Measurements from ENCODE around the gene KLHL10.
"Not testable (repeated sequence)": the region's sequence is repeated elsewhere in the genome, so short reads cannot be mapped to it uniquely, and the experiment has no call there.

DNA sequence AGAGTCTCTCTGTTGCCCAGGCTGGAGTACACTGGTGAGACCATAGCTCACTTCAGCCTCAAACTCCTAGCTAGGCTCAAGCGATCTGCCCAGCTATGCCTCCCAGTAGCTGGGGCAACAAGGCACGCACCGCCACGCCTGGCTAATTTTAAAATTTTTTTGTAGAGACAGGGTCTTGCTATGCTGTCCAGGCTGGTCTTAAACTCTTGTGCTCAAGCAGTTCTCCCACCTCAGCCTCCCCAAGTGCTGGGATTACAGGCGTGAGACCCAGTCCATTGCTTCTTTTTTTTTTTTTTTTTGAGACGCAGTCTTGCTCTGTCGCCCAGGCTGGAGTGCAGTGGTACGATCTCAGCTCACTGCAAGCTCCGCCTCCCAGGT, 36.7 kb downstream of the KLHL10 start:
- TF ChIP-seq ZEB2 (IDR thresholded peaks at IDR 0.05); KDM5B (IDR thresholded peaks at IDR 0.05; ENCODE audit: insufficient replicate concordance, low read depth, low read length); GATA2 (CRISPR knock-in tag; IDR thresholded peaks at IDR 0.05); RFX5 (IDR thresholded peaks at IDR 0.05; ENCODE audit: low read depth, low read length); BRCA1 (IDR thresholded peaks at IDR 0.05); BRCA1 (CRISPR knock-in tag; IDR thresholded peaks at IDR 0.05); NFIC (IDR thresholded peaks at IDR 0.05); TEAD4 (IDR thresholded peaks at IDR 0.05; ENCODE audit: low read length); TEAD4 (CRISPR knock-in tag; IDR thresholded peaks at IDR 0.05; ENCODE audit: borderline replicate concordance); ZFX (CRISPR knock-in tag; IDR thresholded peaks at IDR 0.05); NFE2 (IDR thresholded peaks at IDR 0.05; ENCODE audit: low read depth); KDM4B (IDR thresholded peaks at IDR 0.05; ENCODE audit: borderline replicate concordance in 2 of 2, low read depth in 1 of 2); CREB1 (IDR thresholded peaks at IDR 0.05); CREB1 (CRISPR knock-in tag; IDR thresholded peaks at IDR 0.05): not testable (repeated sequence)
- TF ChIP-seq, protein P1, sequence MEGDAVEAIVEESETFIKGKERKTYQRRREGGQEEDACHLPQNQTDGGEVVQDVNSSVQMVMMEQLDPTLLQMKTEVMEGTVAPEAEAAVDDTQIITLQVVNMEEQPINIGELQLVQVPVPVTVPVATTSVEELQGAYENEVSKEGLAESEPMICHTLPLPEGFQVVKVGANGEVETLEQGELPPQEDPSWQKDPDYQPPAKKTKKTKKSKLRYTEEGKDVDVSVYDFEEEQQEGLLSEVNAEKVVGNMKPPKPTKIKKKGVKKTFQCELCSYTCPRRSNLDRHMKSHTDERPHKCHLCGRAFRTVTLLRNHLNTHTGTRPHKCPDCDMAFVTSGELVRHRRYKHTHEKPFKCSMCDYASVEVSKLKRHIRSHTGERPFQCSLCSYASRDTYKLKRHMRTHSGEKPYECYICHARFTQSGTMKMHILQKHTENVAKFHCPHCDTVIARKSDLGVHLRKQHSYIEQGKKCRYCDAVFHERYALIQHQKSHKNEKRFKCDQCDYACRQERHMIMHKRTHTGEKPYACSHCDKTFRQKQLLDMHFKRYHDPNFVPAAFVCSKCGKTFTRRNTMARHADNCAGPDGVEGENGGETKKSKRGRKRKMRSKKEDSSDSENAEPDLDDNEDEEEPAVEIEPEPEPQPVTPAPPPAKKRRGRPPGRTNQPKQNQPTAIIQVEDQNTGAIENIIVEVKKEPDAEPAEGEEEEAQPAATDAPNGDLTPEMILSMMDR (IDR thresholded peaks at IDR 0.05 in 2 of 3, conservative IDR thresholded peaks at IDR 0.05 in 1 of 3; ENCODE audit: insufficient read depth in 2 of 3, low read depth in 1 of 3, low read length in 3 of 3), result not testable (repeated sequence)
- TF ChIP-seq, protein P2, sequence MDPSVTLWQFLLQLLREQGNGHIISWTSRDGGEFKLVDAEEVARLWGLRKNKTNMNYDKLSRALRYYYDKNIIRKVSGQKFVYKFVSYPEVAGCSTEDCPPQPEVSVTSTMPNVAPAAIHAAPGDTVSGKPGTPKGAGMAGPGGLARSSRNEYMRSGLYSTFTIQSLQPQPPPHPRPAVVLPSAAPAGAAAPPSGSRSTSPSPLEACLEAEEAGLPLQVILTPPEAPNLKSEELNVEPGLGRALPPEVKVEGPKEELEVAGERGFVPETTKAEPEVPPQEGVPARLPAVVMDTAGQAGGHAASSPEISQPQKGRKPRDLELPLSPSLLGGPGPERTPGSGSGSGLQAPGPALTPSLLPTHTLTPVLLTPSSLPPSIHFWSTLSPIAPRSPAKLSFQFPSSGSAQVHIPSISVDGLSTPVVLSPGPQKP (CRISPR knock-in tag; IDR thresholded peaks at IDR 0.05), result not testable (repeated sequence)
- TF ChIP-seq, protein P3, sequence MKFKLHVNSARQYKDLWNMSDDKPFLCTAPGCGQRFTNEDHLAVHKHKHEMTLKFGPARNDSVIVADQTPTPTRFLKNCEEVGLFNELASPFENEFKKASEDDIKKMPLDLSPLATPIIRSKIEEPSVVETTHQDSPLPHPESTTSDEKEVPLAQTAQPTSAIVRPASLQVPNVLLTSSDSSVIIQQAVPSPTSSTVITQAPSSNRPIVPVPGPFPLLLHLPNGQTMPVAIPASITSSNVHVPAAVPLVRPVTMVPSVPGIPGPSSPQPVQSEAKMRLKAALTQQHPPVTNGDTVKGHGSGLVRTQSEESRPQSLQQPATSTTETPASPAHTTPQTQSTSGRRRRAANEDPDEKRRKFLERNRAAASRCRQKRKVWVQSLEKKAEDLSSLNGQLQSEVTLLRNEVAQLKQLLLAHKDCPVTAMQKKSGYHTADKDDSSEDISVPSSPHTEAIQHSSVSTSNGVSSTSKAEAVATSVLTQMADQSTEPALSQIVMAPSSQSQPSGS (CRISPR knock-in tag; IDR thresholded peaks at IDR 0.05), result not testable (repeated sequence)

Measured in K562 (cell line).